ENCODE results near the gene MAP3K9.

- TF ChIP-seq OSR1 (CRISPR knock-in tag; IDR thresholded peaks at IDR 0.05) (no peak), ARNTL (CRISPR knock-in tag; IDR thresholded peaks at IDR 0.05; ENCODE audit: borderline replicate concordance, low read depth) (no peak), PATZ1 (CRISPR knock-in tag; IDR thresholded peaks at IDR 0.05; ENCODE audit: borderline replicate concordance) (no peak), BACH2 (CRISPR knock-in tag; IDR thresholded peaks at IDR 0.05; ENCODE audit: borderline replicate concordance) (no peak), RARB (CRISPR knock-in tag; IDR thresholded peaks at IDR 0.05) (no peak), ZFP30 (CRISPR knock-in tag; IDR thresholded peaks at IDR 0.05) (no peak), ISL1 (CRISPR knock-in tag; IDR thresholded peaks at IDR 0.05) (no peak), ZNF8 (CRISPR knock-in tag; IDR thresholded peaks at IDR 0.05) (no peak)
Measured at GRCh38 chr14:70791971-70792370, 17.3 kb downstream of the MAP3K9 start.
